Measurements from ENCODE around the gene SHH.

The SHH gene

DNA sequence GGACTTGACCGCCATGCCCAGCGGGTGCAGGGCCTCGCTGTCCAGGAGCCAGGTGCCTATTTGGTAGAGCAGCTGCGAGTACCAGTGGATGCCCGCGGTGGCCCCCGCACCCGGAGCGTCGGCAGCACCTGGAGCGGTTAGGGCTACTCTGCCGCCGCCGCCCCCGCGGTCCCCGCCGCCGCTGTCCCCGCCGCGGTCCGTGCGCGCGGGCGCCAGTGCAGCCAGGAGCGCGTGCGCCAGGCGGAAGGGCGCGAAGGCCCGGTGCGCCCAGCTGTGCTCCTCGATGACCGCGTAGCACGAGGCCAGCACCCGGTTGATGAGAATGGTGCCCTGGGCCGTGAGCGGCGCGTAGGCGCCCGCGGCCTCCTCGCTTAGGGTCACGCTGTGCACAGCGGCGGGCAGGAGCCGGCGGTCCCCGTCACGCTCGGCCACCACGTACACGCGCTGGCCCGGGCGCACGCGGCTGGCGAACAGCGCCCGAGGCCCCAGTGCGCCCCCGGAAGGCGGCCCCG, 9.3 kb downstream of the SHH start:
- Histone ChIP-seq H3K9ac (ENCODE audit: low read length) (no peak overlapping the region), H2BK120ac (ENCODE audit: insufficient read depth, low read length, poor library complexity) (no peak overlapping the region), H3K4me1 (ENCODE audit: control insufficient read depth in 1 of 2, insufficient read depth in 2 of 2, low read length in 2 of 2) (peaks cover 15 to 31% of the 10 kb centered on the region in 2 experiments), H3K27me3 (ENCODE audit: insufficient read depth, low read length) (peaks cover 53% of the 10 kb centered on the region), H2AFZ (ENCODE audit: insufficient read depth, low read length, poor library complexity) (no peak overlapping the region), H3K36me3 (ENCODE audit: control insufficient read depth in 1 of 2, insufficient read depth in 2 of 2, low read length in 2 of 2) (no peaks in the 10 kb centered on the region), H3K79me1 (ENCODE audit: low read length) (no peaks in the 10 kb centered on the region), H4K12ac (ENCODE audit: low read depth, low read length) (no peak overlapping the region), H3K23ac (ENCODE audit: low read length) (no peak overlapping the region), H4K8ac (ENCODE audit: low read depth, low read length) (no peak overlapping the region), H4K91ac (ENCODE audit: low read depth, low read length) (no peak overlapping the region), H3K9me3 (ENCODE audit: insufficient read depth, low read depth, low read length) (peaks cover 12% of the 10 kb centered on the region), H3K4ac (ENCODE audit: low read depth, low read length) (no peak overlapping the region), H3K4me3 (ENCODE audit: low read depth, low read length) (no peak overlapping the region), H3K18ac (ENCODE audit: low read length) (no peak overlapping the region), H3K4me2 (ENCODE audit: low read length) (peak overlapping the region; percentile 89), H3K79me2 (ENCODE audit: control insufficient read depth, insufficient read depth, low read length, poor library complexity) (no peaks in the 10 kb centered on the region), H2BK5ac (ENCODE audit: low read depth, low read length, poor library complexity) (no peak overlapping the region), H3K14ac (ENCODE audit: low read length) (no peak overlapping the region), H2BK12ac (ENCODE audit: low read length) (no peak overlapping the region), H2AK5ac (ENCODE audit: low read length) (no peak overlapping the region), H3K27ac (ENCODE audit: low read depth, low read length) (no peak overlapping the region)
- WGBS (ENCODE audit: extremely low coverage, insufficient coverage, insufficient read length) = no CpG with 5 or more reads among the region's 70 CpGs
- DNase-seq = no peak

DNA sequence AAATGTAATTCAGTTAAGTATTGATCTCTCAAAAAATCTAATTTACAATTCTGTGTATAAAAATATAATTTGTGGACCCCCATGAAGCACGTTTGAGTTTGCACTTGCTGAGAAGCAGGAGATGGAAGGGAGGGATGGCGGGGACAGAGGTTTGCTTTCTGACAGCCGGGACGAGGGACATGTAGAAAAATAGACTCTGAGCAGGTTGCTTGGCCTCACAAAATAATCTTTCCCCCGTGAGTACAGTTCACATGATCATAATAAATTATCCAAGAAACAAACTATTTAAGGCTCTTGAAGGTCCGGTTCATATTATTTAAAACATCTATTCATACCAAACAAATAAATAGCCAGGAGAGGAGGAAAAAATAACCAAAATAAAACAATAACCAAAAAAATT, 10.0 kb downstream of the SHH start:
- H3K9me3 ChIP-seq (ENCODE audit: insufficient read depth, low read depth, low read length) = peaks cover 12% of the 10 kb centered on the region
- H2BK120ac ChIP-seq (ENCODE audit: insufficient read depth, low read length, poor library complexity) = no peak overlapping the region
- H4K8ac ChIP-seq (ENCODE audit: low read depth, low read length) = no peak overlapping the region
- H3K36me3 ChIP-seq (ENCODE audit: control insufficient read depth in 1 of 2, insufficient read depth in 2 of 2, low read length in 2 of 2) = no peaks in the 10 kb centered on the region
- peaks cover 10 to 26% of the 10 kb centered on the region in 2 experiments for H3K4me1 ChIP-seq (ENCODE audit: control insufficient read depth in 1 of 2, insufficient read depth in 2 of 2, low read length in 2 of 2)
- H3K79me1 ChIP-seq (ENCODE audit: low read length) = no peaks in the 10 kb centered on the region
- H3K14ac ChIP-seq (ENCODE audit: low read length) = no peak overlapping the region
- H3K4me2 ChIP-seq (ENCODE audit: low read length) = no peak overlapping the region
- DNase-seq = no peak
- H3K23ac ChIP-seq (ENCODE audit: low read length) = no peak overlapping the region
- no peak overlapping the region for H2BK12ac ChIP-seq (ENCODE audit: low read length)
- H3K4ac ChIP-seq (ENCODE audit: low read depth, low read length) = no peak overlapping the region
- no peaks in the 10 kb centered on the region for H3K79me2 ChIP-seq (ENCODE audit: control insufficient read depth, insufficient read depth, low read length, poor library complexity)
- H3K27me3 ChIP-seq (ENCODE audit: insufficient read depth, low read length) = peaks cover 48% of the 10 kb centered on the region
- H4K12ac ChIP-seq (ENCODE audit: low read depth, low read length) = no peak overlapping the region
- H3K18ac ChIP-seq (ENCODE audit: low read length) = no peak overlapping the region
- no peak overlapping the region for H3K9ac ChIP-seq (ENCODE audit: low read length)
- H3K27ac ChIP-seq (ENCODE audit: low read depth, low read length) = no peak overlapping the region
- no peak overlapping the region for H2AK5ac ChIP-seq (ENCODE audit: low read length)
- no peak overlapping the region for H3K4me3 ChIP-seq (ENCODE audit: low read depth, low read length)
- no peak overlapping the region for H2BK5ac ChIP-seq (ENCODE audit: low read depth, low read length, poor library complexity)
- no peak overlapping the region for H4K91ac ChIP-seq (ENCODE audit: low read depth, low read length)
- no CpG with 5 or more reads among the region's 6 CpGs for WGBS (ENCODE audit: extremely low coverage, insufficient coverage, insufficient read length)
- H2AFZ ChIP-seq (ENCODE audit: insufficient read depth, low read length, poor library complexity) = no peak overlapping the region

DNA sequence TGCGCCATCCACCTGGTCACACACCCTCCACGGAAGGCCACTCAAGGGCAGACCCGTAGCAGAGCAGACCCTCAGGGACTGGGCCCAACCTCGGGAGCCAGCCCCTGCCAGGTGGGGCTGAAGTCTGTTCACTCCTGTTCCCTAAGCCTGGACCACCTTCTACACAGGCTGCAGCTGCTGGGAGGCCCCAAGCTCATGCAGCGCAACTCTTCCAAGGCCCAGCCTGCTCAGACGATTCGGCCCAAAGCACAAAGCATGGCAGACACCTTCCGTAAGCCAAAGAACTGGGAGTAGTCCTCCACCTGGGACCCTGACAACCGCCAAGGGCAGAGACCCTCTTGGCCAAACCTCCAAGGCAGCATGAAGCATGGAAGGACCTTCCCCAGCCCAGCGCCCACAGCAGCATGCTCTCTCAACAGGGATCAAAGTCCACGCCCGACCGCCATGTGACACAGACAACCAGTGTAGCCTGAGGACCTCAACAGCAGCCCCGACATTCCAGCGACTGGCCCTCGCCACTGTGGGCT, 11.5 kb downstream of the SHH start:
- no peak overlapping the region for H2BK12ac ChIP-seq (ENCODE audit: low read length)
- H3K27ac ChIP-seq (ENCODE audit: low read depth, low read length) = no peak overlapping the region
- H3K9ac ChIP-seq (ENCODE audit: low read length) = no peak overlapping the region
- H3K4me3 ChIP-seq (ENCODE audit: low read depth, low read length) = peak overlapping the region; percentile 11
- H3K14ac ChIP-seq (ENCODE audit: low read length) = no peak overlapping the region
- no peak overlapping the region for H4K91ac ChIP-seq (ENCODE audit: low read depth, low read length)
- H4K12ac ChIP-seq (ENCODE audit: low read depth, low read length) = no peak overlapping the region
- H3K4me2 ChIP-seq (ENCODE audit: low read length) = no peak overlapping the region
- no peaks in the 10 kb centered on the region for H3K79me1 ChIP-seq (ENCODE audit: low read length)
- no peaks in the 10 kb centered on the region for H3K36me3 ChIP-seq (ENCODE audit: control insufficient read depth in 1 of 2, insufficient read depth in 2 of 2, low read length in 2 of 2)
- peaks cover 9% of the 10 kb centered on the region for H3K9me3 ChIP-seq (ENCODE audit: insufficient read depth, low read depth, low read length)
- no CpG with 5 or more reads among the region's 16 CpGs for WGBS (ENCODE audit: extremely low coverage, insufficient coverage, insufficient read length)
- no peak overlapping the region for H2AFZ ChIP-seq (ENCODE audit: insufficient read depth, low read length, poor library complexity)
- no peak overlapping the region for H4K8ac ChIP-seq (ENCODE audit: low read depth, low read length)
- H3K4ac ChIP-seq (ENCODE audit: low read depth, low read length) = no peak overlapping the region
- H2BK120ac ChIP-seq (ENCODE audit: insufficient read depth, low read length, poor library complexity) = no peak overlapping the region
- peaks cover 8 to 20% of the 10 kb centered on the region in 2 experiments for H3K4me1 ChIP-seq (ENCODE audit: control insufficient read depth in 1 of 2, insufficient read depth in 2 of 2, low read length in 2 of 2)
- no peak overlapping the region for H3K18ac ChIP-seq (ENCODE audit: low read length)
- no peak overlapping the region for H2AK5ac ChIP-seq (ENCODE audit: low read length)
- peaks cover 36% of the 10 kb centered on the region for H3K27me3 ChIP-seq (ENCODE audit: insufficient read depth, low read length)
- no peaks in the 10 kb centered on the region for H3K79me2 ChIP-seq (ENCODE audit: control insufficient read depth, insufficient read depth, low read length, poor library complexity)
- H3K23ac ChIP-seq (ENCODE audit: low read length) = no peak overlapping the region
- no peak for DNase-seq
- no peak overlapping the region for H2BK5ac ChIP-seq (ENCODE audit: low read depth, low read length, poor library complexity)

DNA sequence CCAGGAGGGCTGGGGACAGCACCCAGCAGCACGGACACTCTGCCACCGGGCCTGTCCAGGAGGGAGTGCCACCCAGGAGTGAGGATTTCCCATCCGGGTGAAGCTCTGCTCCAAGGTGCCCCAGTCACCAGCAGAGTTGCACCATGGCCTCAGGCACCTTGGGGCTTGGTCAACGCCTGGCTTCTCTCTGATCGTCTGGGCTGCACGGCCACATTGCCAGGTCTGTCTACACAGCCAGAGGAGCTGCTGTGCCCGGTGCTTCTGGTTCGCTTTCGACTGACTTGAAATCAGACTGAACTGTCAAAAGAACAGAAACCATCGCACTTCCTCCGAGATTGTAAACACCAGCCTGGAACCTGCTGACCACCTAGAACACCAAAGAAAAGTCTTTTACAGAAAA, 12.0 kb downstream of the SHH start:
- Histone ChIP-seq H3K9ac (ENCODE audit: low read length) (no peak overlapping the region), H3K18ac (ENCODE audit: low read length) (no peak overlapping the region), H4K91ac (ENCODE audit: low read depth, low read length) (no peak overlapping the region), H2AK5ac (ENCODE audit: low read length) (no peak overlapping the region), H2BK12ac (ENCODE audit: low read length) (no peak overlapping the region), H3K79me2 (ENCODE audit: control insufficient read depth, insufficient read depth, low read length, poor library complexity) (no peaks in the 10 kb centered on the region), H2BK5ac (ENCODE audit: low read depth, low read length, poor library complexity) (no peak overlapping the region), H3K9me3 (ENCODE audit: insufficient read depth, low read depth, low read length) (peaks cover 9% of the 10 kb centered on the region), H3K27ac (ENCODE audit: low read depth, low read length) (no peak overlapping the region), H3K27me3 (ENCODE audit: insufficient read depth, low read length) (peaks cover 32% of the 10 kb centered on the region), H3K4me1 (ENCODE audit: control insufficient read depth in 1 of 2, insufficient read depth in 2 of 2, low read length in 2 of 2) (peaks cover 4 to 16% of the 10 kb centered on the region in 2 experiments), H3K4me3 (ENCODE audit: low read depth, low read length) (no peak overlapping the region), H3K36me3 (ENCODE audit: control insufficient read depth in 1 of 2, insufficient read depth in 2 of 2, low read length in 2 of 2) (no peaks in the 10 kb centered on the region), H4K8ac (ENCODE audit: low read depth, low read length) (no peak overlapping the region), H3K14ac (ENCODE audit: low read length) (no peak overlapping the region), H4K12ac (ENCODE audit: low read depth, low read length) (no peak overlapping the region), H3K4ac (ENCODE audit: low read depth, low read length) (no peak overlapping the region), H2AFZ (ENCODE audit: insufficient read depth, low read length, poor library complexity) (no peak overlapping the region), H3K79me1 (ENCODE audit: low read length) (no peaks in the 10 kb centered on the region), H3K4me2 (ENCODE audit: low read length) (no peak overlapping the region), H2BK120ac (ENCODE audit: insufficient read depth, low read length, poor library complexity) (no peak overlapping the region), H3K23ac (ENCODE audit: low read length) (no peak overlapping the region)
- WGBS (ENCODE audit: extremely low coverage, insufficient coverage, insufficient read length) = no CpG with 5 or more reads among the region's 11 CpGs
- DNase-seq = no peak

All from trophoblast cell (in vitro differentiated cells and primary cell).